ENCODE data around the gene GABRB2.

GRCh38 chr5:161382685-161383084, 163.8 kb downstream of the GABRB2 start:
- no peak for TF ChIP-seq CTCF (IDR thresholded peaks at IDR 0.05)
- no peak for TF ChIP-seq ZFX (IDR thresholded peaks at IDR 0.05; ENCODE audit: borderline replicate concordance)

Data from 22Rv1 (cell line).